Stimulated activated CD8-positive, alpha-beta memory T cell treated with anti-CD3 and anti-CD28 coated beads, Interleukin-7, amount 100 ng/mL, for 48 hours (primary cell): ENCODE measurements around the gene TMEM235.
"Not testable (repeated sequence)": the region's sequence is repeated elsewhere in the genome, so short reads cannot be mapped to it uniquely, and the experiment has no call there.

ENCODE experiments used
- DNase-seq, 2 donors: peaks; one replicate each; pipeline ENCODE4 v3.0.0-alpha.2; 2020; ENCODE audit warnings: low read depth in 1 of 2; ENCODE audit errors: extremely low read depth in 1 of 2

The TMEM235 gene

DNA sequence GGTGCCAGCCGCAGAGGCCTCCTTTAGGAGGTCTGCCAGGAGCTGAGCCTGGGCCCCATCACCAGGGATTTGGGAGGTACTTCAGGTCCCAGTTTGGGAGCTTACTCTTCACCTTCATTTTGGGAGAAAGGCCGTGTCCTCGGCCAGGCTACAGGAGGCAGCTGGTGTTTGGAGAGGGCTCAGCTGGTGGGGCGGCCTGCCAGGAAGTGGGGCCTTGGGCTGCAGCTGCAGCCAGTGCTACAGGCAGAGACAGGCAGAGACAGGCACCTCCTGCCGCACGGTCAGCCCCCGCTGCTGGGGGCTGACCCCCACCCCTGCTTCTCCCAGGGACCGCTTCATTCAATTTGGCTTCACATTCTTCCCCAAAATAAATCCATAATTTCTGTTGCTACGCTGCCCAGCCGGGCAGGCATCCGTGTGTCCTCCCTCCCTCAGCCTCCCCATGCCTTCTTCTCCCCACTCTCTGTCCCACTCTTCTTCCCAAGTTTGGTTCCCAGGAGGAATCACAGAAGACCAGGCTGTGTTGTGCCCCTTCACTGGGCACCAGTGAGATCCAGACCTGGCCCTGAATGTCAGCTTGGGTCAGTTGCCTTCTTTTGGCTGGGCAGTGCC lies 6.1 kb downstream of the TMEM235 start:
- no peak for DNase-seq

DNA sequence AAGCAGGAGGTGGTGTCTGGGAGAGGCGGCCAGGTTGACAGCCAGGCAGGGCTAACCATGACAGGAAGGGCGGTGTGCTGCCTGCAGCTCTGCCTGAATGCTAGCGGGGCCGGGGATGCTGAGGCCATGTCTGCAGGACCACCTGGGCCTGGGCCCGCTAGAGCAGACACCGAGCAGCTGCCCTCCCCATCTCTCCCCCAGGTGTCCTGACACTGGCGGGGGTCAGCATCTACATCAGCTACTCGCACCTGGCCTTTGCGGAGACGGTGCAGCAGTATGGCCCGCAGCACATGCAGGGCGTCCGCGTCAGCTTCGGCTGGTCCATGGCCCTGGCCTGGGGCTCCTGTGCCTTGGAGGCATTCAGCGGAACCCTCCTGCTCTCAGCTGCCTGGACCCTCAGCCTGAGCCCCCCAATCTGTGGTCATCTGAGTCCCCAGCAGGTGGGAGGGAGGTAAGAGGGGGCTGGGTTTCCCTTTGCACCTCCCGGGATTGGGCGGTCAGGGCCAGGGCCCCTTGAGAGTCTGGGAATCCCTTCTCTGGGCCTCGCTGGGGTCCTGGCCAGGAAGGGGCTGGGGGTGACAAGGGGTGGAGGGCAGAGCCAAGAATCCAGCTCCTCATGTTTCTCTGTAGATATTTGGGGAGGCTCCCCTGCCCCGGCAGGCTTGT lies 7.5 kb downstream of the TMEM235 start:
- DNase-seq = no peak

DNA sequence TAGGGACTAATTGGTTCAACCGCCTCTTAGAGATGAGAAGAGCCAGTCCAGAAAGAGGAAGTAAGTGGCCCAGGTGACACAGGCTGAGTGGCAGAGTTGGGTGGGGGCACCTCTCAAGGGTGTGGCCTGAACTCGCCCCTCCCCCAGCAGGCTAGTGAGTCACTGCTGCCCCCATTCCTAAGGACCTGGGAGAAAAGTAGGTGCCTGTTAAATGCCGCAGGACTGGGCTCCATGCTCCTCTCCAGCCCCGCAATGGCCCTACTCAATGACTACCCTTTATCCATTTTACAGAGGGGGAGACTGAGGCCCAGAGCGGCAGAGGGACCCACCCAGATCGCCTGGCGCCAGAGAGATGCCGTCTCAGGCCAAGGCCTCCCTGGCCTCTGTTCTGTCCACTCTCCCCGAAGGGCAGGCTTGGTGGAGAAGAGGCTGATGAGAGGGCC lies 8.1 kb downstream of the TMEM235 start:
- no peak for DNase-seq

DNA sequence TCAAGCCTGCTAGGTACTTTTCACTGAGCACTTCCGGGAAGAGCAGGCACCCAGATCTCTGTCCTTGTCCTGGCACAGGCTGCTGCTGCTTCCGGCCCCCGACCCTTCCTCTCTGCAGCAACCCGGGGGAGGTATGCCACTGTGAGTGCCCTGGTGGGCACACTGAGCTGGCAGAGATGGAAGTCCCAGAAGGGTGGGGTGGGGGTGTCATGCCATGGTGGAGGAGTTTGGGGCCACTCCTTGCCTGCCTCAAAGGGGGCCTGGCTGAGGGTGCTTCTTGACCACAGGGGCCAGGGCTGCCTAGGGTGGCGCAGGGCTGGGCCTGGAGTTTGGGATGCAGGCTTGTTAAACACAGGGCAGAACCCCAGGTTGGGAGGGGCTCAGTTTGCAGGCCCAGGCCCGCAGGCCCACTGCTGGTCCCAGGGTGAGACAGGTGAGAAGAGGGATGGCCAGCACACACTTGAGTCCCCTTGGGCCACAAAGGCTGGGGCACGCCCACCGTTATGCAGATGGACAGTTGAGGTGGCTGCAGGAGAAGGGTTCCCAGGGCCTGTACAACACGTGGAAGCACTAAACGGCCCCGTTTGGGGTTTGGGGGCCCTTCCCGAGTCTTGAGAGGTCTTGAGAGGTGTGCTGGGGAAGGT lies 8.7 kb downstream of the TMEM235 start:
- DNase-seq = no peak

DNA sequence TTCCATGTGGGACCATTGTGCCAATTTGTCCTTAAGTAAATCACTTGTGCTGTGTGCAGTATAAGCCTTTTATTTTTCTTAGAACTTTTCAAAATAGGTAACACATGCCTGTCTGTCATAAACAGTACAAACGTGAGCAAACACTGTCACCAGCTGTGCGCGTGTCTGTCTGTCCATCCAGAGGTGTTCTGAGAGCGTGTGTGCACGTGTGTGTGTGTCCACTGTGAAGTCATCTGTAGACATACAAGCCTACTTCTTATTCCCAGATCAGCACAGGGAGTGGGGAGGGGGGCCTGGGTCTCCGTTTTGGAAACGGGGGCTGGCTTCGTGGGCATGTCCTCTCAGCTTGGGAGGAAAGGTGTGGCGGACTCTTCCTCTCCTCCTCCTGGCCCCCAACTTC lies 9.4 kb downstream of the TMEM235 start:
- DNase-seq = no peak

DNA sequence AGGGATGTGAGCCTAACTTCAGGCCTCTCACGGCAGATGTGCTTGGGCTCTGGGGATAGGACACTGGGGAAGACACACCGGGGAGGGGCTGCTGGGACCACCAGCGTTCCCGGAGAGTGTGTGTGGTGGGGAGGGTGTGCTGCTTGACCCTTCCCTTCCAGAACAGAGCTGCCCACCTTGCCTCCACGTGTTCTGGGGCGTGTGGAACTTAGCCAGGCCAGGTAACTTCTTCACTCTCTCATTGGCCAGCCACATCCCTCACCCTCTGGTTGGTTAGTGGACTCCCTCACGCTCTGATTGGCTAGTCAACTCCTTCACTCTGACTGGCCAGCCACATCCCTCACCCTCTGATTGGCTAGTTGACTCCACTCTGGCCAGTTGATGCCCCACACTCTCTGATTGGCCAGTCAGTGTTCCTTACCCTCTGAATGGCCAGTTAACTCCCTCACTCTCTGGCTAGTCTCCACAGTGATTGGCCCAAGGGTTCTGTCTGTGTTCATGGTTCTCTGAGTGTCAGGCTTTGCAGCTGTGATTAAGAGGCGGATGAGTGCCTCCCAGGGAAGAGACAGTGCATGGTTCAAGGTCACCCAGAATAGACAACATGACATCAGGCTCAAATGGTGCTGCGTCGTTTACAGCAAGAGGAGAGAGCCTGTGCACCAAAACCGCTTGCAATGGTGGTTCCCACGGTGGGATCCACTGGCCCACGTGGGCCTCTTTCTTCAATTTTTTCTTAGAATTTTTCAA lies 10.0 kb downstream of the TMEM235 start:
- no peak for DNase-seq

DNA sequence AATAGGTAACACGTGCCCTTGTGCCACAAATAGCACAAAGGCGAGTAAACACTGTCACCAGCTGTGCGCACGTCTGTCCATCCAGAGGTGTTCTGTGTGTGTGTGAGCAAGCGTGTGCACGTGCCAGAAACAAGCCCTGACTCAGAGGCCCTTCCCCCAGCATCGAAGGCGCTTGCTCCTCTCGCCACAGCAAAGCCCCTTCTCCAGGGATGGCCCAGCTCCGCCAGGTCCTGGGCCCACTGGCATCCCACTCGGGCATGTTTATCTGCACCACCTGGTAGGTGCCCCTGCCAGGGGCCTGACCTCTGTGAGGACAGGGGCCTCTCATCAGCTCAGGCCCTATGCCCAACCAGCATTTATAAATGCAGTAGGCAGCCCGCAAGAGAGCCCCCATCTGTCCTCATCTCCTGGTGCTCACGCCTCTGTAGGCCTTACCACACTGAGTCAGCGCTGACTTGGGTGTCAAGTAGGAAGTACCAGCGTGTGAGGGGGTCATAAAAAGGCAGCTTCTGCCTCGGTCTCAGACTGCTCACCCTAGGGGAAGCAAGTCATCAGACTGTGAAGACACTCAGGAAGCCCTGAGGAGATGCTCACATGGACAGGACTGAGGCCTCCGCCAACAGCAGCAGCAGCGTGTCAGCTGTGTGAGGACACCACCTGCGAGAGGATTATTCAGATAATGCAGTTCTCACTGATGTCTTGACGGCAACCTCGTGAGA lies 10.8 kb downstream of the TMEM235 start:
- no peak for DNase-seq

DNA sequence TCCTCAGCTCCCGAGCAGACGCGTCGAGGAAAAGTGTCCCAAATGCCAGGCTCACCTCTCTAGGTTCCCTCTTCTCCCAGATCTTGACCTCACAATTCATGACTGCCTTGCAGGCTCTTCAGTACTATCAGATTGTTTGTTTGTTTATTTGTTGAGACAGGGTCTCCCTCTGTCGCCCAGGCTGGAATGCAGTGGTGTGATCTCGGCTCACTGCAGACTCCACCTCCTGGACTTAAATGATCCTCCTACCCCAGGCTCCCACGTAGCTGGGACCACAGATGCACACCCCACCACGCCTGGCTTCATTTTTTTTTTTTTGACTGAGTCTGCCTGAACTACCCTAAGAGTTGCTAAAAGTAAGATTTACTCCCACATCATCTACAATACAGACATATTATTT lies 15.9 kb downstream of the TMEM235 start:
- DNase-seq = no peak

DNA sequence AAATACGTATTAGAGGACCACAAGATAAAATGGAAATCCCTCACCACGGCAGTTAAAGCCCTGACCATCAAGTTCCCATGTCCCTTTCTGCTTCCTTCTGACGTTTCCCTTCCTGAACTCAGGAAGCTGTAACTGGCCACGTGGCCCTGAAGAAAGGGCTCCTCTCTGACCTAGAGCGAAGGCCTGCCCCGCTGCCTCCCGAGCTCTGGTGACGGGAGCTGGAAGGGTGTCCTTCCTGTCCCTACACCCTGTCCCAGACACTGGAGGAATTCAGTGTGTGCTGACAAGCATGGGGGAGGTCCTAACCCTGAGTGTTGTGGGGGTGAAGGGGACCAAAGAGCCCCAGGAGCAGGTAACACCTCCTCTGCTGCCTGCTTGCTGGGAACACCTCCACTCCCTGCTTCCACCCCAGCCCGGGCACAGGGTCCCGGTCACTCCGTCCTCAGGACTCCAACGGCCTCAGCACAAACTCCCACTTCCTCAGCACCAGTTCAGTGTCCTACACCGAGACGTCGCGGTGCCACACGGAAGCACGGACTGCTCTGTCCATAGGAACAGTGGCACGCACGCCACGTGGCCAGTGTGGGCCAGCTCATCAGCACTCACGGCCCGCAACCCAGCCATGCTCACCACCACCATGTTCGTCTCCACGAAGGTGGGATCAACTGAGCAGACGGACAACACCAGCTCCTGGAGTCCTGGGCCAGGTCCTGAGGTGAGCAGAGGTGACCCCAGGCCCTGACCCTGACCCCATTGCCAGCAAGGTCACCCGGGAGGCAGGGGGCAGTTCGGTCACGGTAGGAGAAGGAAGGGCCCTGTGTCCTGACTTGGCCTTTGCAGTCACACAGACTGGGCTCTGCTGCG lies 16.9 kb downstream of the TMEM235 start:
- no peak for DNase-seq

DNA sequence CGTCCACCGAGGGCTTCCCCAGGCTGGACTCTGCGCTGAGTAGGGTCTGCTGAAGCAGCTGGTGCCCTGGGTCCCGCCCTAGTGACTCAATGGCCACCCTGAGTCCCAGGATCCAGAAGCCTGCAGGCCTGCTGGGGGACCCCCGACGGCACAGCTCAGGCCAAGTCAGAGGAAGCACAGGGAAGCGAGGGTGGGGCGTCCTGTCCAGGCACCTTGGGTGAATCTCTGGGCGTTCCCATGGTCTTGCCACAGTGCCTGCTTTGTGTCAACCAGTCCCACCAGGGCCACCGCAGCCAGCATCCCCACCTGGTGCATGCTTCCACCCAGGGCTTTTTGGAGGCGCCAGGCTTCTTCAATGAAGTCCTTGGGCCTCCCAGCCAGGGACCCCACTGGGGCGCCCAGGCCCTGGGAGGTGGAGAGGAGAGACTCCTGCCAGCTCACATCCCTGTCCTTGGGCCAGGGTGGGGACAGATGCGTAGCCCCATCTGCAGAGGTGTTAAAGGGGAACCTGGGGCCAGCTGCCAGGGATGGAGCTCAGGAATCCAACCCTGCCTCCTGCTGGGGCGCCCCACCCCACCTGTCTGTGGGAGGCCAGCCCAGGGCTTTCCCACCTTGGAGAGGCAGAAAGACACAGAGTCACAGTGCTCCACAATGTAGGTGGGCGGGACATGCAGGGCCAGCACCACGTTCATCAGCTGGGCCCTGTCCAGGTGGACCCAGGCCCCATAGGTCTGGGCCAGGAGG lies 17.8 kb downstream of the TMEM235 start:
- DNase-seq = no peak

DNA sequence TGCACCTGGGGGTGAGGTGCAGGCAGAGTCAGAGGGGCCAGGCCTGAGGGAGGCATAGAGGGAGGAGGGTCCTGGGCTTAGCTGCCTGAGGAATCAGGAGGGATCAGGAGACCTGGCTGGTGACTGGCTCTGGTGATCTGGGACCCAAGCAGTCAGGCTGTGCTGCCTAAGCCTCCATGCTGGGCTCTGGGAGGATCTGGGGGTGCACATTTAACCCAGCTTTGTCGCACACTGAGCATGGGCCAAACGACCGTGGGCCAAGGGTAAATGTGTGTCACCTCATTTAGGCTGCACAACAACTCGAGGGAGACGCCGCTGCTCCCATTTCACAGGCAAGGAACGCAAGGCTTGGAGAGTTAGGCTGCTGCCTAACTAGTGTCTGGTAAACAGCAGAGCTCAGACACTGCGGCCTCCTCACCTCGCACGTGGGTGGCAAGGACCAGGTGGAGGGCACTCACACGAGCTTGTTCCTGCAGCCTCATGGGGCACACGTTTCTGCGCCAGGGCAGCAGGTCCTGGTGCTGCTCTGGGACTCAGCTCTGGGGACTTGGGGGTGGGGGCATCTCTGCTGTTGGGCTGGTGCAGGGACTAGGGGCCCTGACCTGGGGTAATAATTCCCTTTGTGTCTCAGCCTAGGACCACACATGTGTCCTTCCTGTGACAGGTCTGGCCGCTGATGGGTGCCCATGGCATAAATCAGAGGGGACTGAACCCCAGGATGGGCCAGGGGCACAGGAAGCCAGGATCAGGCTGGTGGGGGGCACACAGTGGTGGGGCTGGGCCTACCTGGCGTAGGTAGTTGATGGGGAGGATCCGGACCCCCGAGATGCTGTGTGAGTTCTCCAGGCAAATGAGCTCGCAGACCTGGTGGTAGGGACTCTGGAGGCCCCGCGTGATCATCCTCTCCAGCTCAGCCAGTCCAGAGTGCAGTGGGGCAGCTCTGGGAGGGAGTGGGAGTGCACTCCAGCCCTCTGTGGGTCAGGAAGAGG lies 18.7 kb downstream of the TMEM235 start:
- no peak for DNase-seq

DNA sequence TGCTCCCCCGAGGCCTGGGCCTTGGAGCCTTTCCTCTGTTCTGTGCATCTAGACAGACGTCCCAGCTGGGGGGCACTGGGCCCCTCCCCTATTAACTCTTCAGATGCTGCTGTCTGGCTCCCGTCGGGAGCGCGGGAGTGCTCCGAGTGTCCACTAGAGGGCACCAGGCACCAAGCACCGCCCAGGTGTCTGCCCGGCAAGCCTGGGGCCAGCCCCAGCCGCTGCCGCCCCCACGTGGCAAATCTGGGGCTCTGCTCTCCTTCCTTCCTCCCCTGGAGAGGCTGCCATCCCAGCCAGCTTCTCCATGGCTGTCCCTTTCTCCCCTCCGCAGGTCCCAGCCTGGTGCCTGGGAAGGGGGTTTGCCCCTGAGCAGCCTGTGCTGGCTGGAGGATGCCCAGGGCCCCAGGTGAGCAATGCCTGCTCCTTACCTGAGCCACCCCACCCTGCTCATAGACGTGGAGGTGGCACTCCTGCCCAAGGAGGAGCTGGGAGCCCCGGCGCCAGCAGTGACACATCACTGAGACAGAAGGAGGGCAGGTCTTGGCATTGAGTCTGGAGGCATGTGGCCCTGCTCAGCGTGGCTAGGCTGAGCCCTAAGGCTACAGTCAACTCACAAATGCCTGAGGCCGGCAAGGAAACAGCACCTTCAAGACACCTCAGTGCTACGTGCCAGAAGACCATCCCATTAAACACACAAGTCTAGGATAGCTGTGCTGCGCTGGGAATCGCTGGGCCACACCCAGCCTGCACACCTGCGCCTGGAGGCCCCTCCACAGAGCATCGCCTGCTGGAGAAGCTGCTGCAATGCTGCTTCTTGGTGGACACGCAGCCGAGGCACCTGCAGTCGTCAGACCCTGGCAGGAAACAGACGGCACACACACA lies 19.7 kb downstream of the TMEM235 start:
- peak; percentile 68 to 80 for DNase-seq

DNA sequence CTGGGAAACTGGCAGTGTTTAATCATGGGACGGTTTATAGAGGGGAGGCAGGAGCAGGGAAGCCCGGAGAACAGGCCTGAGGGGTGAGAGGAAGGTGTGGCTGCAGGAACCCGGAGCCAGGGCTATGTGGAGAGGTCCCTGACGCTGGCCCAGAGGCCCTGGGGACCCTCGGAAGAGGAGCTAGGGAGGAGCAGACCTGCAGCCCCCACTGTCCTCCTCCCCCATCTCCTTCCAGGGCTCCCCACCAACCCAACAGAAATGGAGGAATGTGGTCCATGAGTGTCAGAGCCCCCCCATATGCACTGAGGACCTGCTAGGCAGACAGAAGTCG lies 20.3 kb downstream of the TMEM235 start:
- DNase-seq = no peak

DNA sequence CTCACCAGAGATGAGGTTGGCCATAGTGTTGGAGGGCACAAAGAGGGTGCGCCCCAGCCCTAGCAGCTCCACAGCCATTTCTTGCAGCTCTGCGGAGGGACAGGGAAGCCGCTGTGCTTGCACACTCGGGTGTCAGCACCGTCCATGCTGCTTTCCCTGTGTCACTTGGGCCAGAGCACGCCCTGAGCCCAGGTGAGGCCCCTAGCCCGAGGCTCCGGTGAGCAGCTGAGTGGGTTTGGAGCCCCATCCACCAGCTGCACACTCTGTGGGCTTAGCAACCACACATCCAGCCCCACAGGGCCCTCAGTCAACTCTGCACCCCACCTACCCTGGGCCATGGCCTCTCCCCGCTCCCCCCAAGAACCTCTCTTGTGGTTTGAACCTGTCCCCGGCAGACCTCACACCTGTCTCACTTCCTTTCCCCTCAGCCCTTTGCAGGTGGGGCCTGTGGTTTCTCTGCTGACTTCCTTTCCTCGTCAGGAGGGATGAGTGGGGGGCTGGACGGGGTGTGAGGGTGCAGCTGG lies 20.7 kb downstream of the TMEM235 start:
- peak in 1 of 2 donors; percentile 50 for DNase-seq

DNA sequence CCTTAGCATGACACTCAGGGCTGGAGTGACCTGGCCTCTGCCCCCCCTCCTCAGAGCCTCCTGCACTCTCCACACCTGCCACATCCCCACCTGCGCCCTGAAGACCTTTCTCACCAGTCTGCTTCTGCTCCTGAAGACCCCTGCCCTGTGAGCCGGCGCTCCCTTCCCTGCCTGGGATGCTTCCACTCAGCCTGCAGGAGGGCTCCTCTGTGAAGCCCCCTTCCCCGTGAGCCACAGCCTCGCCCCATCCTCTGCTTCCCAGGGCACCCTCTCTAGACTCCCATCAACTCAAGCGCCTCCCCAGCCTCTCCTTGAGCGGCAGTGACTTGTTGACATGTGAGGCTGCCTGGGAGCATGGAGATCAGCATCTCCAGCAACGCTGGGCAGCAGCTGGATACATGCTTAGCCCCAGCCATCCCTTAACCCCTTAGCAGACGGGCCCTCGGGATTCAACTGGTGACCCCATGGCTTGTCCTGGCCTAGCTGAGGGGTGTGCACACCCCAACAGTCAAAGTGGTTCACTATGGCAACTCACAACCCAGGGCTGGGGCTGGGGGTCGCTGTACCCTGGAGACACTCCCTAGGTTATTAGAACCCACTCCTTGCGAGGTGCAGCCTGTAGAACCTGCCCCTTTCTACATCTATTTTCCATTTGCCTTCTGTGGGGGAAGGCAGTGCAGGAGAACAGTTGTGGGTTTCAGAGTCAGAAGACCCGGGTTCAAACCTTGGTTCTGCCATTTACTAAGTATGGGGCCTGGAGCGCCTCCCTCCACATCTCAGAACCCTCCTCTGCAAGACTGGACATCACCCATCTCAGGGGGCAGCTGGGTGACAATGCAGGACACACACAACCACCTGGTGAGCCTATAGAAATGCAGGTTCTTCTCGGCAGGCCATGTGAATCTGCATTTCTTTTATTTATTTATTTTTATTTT lies 21.5 kb downstream of the TMEM235 start:
- DNase-seq = no peak

DNA sequence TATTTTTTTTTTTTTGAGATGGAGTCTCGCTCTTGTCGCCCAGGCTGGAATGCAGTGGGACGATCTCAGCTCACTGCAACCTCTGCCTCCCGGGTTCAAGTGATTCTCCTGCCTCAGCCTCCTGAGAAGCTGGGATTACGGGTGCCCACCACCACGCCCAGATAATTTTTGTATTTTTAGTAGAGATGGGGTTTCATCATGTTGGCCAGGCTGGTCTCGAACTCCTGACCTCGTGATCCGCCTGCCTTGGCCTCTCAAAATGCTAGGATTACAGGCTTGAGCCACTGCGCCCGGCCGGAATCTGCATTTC lies 22.2 kb downstream of the TMEM235 start:
- DNase-seq = not testable (repeated sequence)
